Left colon (tissue), 2 donors: ENCODE measurements around the gene AFAP1. TPM values are rescaled to one million over a fixed set of nuclear protein-coding genes. Genes with fewer than 3 reads are reported as not detected.
"Not testable (repeated sequence)": the region's sequence is repeated elsewhere in the genome, so short reads cannot be mapped to it uniquely, and the experiment has no call there.

Source experiments
- ATAC-seq: fragments of 200-7000 bp; cut with Tn5 transposase; one replicate; pipeline ENCODE4 v1.9.1; 2020; ENCODE audit warnings: mild to moderate bottlenecking, moderate library complexity
- DNase-seq, 2 donors: peaks; one replicate each; pipeline ENCODE4 v3.0.0-alpha.2; 2020
- intact Hi-C, 2 donors: fragments of 100-400 bp; cut with DNase I in 1 of 2; cut with micrococcal nuclease in 1 of 2; formaldehyde crosslinking; loops; one replicate each; pipeline versions ENCODE4 v1.11.2 to v1.14.0; 2022; cut with DNase I, micrococcal nuclease
- total RNA-seq, 2 donors: library from RNA; stranded (reverse); fragmentation: NEBNext Ultra II Directional; extraction: Animal tissue kit (Norgen Biotek cat#: 25700); gene quantifications; one replicate each; pipeline ENCODE4 v1.2.1, GENCODE V29; 2021
- donor health status: DM: no; HTN: no; CAD: no.
- donor health status: DM: yes; HTN: yes; CAD: no.

Gene AFAP1
- total RNA-seq, 2 donors from 2014 or later, result 41.2 to 46.2 TPM

DNA sequence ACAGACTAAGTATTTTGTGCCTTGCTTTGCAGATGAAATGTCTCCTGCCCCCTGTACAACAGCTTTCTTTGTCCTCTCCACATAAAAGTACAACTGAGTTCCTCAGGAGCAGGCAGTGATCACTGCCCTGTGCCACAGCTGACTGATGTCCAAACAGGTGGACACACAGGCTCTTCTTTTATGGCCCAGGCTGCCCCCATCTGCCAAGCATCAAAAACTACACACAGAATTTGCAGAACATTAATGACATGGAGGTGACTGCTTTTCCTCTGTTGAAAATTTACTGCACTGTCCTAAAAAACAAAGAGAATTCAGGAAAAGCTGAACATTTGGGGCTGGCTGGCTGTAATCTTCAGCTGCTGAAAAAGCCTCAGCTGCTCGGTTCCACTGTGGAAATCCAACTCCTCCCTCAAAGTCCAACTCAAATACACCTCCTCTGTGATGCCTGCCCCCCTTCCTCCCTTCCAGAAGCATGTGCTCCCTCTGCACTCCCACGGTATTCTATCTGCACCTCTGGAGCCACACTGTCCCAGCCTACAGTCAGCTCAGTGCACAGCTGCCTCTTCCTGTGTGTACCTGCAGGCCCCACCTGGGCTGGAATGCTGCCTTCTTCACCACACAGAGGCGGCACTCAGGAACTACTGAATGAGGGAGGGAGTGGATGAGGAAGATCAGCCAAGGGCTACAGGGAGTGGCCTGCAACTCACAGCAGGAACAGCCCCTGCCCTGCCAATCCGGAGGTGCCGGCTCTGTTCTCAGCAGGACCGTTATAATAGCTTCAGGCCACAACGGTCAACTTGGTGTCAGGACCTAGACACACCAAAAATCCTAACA lies 10.3 kb downstream of the AFAP1 start:
- intact Hi-C loops, result no loop called here

DNA sequence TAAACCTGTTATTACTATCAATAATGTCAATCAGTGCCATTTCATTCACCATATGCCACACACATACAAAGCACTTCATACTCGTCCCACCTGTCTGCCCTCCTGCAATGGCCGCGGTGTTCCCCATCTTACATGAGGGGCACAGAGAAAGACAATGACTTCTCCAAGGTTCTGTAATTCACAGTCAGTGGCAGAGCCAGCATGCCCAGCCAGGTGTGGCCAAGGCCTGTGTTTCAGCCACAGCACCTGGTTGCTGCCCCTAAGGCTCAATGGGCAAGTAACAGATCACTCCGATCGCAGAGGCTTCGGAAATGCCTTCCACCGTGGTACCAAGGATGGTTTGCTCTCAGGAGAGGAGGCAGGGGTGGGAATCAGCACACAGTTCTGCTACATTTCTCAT lies 10.9 kb downstream of the AFAP1 start:
- DNase-seq, result no peak
- no peak for ATAC-seq
- intact Hi-C loops, result no loop called here

More for the DNA sequence above, 10.3 kb downstream of the AFAP1 start:
- DNase-seq, result peak; percentile 81 to 87
- peak; percentile 97 for ATAC-seq

DNA sequence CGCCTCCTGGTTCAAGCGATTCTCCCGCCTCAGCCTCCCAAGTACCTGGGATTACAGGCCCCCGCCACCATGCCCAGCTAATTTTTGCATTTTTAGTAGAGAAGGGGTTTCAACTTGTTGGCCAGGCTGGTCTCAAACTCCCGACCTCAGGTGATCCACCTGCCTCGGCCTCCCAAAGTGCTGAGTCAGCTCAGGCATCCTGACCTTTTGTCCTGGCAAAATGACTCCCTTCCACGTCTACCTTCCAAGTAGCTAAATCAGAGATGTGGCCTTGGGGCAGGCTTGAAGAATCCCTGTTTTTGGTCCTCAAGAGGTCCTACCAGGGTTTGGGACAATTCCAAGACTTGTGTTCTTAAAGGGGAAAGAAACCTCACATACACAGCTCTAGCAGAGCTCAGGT lies 12.8 kb downstream of the AFAP1 start:
- DNase-seq, result no peak
- intact Hi-C loops, result no loop called here
- ATAC-seq, result no peak

DNA sequence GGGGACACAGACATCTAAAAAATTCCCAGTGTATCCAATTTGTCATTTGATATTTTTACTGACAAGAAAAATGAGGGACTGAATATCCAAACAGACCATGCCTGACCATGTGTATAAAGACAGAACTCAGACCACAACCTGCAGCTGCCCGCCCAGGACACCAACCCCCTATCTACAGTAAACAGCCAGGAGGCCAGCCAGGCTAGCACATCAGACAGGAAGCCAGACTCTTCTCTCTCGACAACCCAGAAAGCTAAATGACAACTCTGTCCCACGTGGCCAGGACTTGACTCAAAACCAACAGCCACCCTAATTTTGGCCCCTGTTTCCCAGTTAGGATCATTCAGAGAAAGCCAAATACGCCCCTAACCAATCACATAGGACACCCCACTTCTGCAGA lies 15.1 kb downstream of the AFAP1 start:
- intact Hi-C loops, result no loop called here
- no peak for ATAC-seq

DNA sequence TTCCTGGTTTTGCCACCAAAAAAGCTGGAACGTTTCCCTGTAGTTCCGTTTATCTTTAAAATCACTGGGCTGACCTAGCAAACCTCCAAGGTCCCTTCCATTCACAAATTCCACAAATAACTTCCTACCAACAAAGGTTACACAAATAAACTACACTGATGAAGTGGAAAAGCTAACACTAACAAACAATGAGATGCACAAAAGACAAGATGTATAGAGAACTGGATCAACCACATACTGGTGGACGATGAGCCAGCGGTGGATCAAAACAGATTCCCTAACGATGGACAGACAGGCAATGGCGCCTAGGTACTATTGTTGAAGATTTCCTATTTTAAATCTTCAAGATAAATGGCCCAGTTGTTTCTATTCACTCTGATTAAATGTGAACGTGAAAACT lies 15.5 kb downstream of the AFAP1 start:
- ATAC-seq (no peak), DNase-seq (no peak)
- intact Hi-C loops, result no loop called here

More for the DNA sequence above, 15.1 kb downstream of the AFAP1 start:
- no peak for DNase-seq

DNA sequence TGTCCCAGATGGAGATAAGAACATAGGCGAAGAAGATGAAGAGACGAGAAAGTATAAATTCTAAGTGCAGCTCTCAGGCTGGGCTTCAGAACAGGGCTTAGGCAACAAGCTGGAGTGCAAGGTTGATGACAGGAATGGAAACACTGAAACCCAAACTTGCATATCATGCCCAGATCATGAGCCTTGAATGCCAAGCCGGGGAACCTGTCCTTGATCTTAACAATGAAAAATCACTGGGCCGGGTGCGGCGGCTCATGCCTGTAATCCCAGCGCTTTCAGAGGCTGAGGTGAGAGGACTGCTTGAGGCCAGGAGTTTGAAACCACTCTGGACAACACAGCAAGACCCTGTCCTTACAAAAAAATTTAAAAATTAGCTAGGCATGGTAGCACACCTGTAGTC lies 17.2 kb downstream of the AFAP1 start:
- ATAC-seq (no peak), DNase-seq (no peak)
- intact Hi-C loops, result no loop called here

DNA sequence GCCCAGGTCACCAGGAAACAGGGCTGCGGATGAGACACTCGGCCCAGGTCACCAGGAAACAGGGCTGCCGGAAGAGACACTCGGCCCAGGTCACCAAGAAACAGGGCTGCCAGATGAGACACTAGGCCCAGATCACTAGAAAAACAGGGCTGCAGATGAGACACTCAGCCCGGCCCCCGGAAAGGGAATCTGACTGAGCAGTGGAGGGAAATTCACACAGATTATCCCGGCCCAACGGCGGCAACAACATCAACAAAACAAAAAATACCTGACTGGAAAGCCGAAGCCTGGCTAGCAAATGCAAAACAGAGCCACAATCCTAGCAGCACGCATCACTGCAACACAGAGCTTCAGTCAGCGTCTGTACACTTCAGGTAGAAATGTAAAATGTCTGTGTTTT lies 20.7 kb downstream of the AFAP1 start:
- DNase-seq, result no peak

DNA sequence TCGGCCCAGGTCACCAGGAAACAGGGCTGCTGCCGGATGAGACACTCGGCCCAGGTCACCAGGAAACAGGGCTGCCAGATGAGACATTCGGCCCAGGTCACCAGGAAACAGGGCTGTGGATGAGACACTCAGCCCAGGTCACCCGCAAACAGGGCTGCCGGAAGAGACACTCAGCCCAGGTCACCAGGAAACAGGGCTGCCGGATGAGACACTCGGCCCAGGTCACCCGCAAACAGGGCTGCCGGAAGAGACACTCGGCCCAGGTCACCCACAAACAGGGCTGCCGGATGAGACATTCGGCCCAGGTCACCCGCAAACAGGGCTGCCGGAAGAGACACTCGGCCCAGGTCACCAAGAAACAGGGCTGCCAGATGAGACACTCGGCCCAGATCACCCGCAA lies 21.5 kb downstream of the AFAP1 start:
- ATAC-seq, result not testable (repeated sequence)

More for the DNA sequence above, 20.7 kb downstream of the AFAP1 start:
- no peak for ATAC-seq
- intact Hi-C loops, result no loop called here

DNA sequence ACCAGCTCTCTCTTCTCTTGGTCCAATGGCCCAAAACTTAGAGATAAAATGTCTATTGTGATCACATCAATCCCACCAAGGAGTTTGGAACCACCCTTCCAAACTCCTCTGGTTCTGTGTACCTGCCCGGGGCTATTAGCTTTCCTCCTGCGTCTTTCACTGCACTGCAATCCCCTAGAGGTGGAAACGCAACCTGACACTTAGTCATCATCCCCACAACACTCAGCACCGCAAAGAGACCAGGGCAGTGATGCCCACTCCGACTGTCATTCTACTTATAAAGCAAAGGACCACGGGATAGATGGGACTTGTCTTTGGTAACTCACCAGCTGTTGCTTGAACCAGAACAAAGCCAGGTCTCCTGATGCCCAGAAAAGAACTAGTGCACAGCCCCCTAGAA lies 22.0 kb downstream of the AFAP1 start:
- ATAC-seq (no peak), DNase-seq (no peak)
- intact Hi-C loops, result no loop called here

More for the DNA sequence above, 21.5 kb downstream of the AFAP1 start:
- DNase-seq, intact Hi-C loops: not testable (repeated sequence)

DNA sequence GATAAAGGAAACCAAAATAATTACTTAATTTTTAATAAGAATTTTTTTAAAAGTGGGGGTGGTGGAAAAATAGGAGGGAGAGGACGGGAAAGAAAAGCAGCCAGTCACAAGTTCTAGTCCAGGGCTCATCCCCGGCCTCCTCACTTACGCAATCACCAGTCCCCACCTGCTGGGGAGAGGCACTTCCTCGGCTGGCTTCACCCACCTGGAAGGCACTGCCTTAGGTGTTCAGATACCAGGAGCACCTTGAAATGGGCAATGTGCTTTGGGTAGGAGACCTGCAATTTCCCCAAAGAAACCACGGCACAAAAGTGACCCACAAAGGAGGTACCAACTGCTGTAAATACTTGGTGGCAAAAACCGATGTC lies 23.8 kb downstream of the AFAP1 start:
- intact Hi-C loops, result no loop called here
- no peak for DNase-seq
- ATAC-seq, result peak; percentile 60

DNA sequence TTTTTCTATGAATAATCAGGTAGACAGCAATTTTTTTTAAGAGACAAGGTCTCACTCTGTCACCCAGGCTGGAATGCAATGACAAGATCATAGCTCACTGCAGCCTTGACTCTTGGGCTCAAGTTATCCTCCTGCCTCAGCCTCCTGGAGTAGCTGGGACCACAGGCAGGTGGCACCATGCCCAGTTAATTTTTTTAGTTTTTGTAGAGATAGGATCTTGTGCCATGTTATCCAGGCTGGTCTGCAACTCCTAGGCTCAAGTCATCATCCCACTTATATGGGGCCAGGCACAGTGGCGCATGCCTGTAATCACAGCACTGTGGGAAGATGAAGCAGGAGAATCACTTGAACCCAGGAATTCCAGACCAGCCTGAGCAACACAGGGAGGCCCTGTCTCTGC lies 26.8 kb downstream of the AFAP1 start:
- DNase-seq, result no peak
- intact Hi-C loops, result no loop called here
- no peak for ATAC-seq

DNA sequence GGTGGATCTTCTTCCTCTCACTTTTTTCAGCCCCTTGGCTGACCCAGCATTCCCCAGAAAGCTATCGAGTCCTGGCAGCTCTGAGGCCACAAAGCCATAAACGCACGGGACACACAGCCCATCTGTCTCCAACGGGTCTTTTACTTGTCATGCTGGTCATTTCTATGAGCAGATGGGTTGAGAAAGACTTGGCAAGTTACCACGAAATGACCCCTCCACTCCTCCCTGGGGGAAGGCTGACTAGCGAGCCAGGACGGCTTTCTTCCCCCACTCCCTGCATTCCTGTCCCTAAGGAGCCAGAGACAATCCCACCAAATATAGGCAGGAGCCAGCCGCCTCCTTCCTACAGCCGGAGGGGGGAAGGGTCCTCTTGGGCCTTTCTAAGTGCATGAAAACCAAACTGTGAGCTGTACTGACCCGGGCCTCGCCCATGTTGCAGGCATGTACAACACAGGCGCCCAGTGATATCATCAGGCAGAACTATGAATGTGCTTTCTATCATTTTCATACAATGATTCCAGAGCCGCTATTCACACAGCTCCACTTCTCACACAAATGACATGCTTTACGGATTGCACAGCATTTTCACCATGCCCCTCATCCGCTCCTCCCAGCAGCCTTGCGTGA lies 28.6 kb downstream of the AFAP1 start:
- DNase-seq (no peak), ATAC-seq (peak; percentile 16)
- intact Hi-C loops, result no loop called here

DNA sequence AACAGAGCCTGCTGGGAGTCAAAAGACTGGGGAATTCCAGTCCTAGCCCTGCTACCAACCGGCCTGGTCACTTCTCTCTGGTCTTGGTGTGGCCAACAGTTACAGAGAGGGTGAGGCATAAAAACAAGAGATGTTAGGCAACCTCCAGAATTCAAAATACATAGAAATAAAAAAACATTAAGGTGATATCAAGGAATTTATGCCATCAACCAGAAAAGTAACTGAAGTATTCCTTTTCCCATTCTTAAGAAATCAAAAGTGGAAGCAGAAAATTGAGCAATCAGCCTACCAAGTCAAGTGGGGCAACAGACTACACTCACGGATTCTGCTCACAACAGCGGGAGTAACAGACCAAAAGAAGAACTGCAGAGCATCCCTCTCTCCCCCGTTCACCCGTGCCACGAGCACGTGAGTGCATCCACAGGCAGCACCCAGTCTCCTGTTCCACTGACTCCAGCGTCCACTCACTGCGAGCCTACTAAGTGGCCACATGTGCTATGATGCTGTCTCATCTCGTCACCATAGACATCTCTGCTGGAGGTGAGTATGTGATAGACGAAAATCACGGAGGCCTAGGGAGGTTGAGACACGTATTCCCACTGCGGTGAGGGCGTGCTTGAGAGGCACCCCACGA lies 29.3 kb downstream of the AFAP1 start:
- intact Hi-C loops, result no loop called here
- ATAC-seq (peak; percentile 45), DNase-seq (peak in 1 of 2 donors; percentile 49)

DNA sequence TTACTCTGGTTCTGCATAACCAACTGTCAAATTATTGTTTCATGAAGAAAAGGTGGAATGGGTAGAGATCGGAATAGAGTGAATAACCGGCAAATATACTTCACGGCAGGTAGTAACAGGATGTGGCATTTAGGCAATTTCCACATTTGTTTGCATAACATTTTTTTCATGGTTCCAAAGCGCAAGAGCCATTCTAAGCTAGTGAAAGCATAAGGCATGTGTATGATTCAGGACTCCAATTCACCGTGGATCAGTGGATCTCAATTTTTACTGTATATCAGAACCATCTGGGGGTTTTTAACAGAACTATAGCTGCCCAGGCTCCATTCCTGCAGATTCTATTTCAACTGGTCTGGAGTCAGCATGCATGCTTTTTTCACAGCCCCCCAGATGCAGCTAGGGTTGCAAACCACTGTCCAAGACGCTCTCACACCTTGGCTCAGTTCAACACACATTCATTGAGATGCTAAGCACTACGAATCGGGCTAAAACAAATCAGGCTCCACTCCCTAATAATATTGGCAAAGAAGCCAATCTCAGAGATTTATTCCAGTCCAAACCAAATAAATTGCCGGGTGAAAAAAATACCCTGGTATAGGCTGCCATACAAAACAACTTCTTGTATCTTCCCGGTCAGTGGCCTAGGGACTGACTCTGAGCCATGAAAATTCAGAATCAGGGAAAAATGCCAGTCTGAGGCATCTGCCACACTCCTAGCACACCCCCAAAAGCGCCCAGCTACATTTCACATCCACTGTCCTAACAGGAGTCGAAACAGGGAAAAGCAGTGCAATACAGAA lies 30.0 kb downstream of the AFAP1 start:
- no peak for DNase-seq
- peak; percentile 34 for ATAC-seq
- intact Hi-C loops, result no loop called here

DNA sequence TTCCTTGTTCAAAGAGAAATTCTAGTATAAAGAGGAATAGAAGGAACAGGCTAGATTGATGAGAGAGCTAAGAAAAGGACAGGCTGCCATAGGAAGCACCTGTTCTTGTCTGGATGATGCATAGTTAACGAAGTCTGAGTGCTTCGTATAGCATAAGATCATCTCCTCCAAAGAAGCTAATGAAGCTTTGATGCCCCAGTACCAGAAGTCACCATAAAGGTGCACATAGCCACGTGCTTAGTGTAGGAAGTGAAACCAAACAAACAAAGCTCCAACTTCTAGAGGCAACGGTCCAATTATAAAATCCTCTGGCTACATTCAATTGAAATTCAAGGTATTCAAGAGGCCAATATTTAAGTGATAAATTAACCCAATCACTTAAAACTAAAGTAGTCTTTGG lies 31.0 kb downstream of the AFAP1 start:
- intact Hi-C loops, result no loop called here
- ATAC-seq (peak; percentile 54), DNase-seq (no peak)

DNA sequence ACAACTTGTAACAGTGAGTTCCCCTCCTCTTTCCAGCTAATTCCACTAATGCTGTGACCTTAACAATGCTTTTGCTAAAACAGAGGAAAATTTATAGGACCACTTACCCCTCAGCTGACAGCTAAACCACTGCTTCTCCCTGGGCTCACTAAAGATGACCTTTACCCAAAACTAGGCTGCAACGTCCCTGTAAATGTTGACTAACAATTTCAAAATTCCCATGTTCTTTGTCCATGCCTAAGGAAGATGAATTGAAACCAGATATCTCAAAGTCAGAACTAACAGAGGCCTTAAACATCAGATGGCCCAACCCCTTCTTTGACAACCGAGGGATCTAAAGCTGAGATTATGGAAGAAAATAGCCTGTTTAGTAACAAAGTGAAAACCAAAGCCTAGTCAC lies 32.5 kb downstream of the AFAP1 start:
- DNase-seq (no peak), ATAC-seq (no peak)
- intact Hi-C loops, result no loop called here

DNA sequence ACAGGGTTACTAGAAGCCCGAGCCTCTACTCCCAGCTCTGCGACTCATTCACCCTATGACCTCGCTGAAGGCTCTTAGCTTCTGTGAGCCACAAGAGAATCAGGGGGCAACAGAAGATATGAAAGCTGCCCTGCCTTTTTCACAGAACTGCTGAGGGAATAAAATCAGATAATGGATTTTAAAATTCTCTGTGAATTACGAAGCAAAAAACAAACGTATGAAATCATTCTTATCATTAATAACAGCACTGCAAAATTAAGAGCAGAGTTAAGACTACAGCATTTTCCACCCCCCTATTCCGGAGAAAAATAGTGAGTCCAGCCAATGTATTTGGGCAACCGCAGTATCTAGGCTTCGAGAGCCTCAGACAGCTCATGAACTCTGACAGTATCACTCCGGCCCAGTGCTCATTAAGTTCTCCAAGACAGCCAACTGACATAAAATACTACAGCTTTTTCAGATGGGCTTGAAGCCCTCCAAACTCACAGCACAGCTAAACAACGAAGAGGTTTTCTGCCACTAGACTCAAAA lies 33.4 kb downstream of the AFAP1 start:
- DNase-seq (no peak), ATAC-seq (no peak)
- intact Hi-C loops, result no loop called here

DNA sequence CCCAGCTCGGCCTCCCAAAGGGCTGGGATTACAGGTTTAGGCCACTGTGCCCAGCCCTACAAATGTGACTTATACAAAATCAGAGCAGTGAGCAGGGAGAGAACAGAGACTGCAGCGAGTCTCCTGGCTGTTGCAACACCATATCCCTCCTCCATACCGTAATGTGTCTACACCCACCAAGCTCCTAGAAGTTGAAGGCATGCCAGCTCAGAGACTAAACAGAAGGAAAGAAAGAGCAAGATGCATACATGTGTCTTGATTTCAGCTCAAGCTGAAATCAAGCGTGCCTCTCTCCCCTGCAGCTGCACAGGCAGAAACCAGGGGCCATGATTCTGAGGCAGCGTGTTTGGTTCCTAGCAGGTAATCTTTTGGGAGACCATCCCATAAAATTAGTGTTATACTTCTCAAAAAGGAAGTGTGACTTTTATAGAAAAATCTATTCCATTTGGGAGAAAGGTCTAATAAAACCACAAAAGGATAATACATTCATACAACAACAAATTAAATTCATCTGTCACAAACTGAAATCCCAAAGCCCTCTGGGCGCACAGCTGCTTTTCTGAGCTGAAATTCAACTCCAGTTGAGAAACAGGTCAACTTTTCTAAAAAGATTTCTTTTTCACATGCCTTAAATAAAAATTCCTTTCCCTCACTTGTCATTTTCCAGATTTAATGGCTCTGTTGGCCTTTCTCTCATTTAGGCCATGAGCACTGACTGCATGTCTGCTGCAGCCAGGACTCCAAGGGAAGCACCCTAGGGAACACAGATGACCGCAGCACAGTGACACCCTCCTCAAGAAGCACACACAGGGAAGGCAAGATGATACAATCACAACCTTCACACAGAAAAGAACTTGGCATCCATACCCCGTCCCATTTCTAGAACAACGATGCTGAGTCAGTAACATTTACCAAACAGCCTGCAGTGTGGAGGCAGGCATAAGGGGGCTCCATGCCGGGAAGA lies 34.4 kb downstream of the AFAP1 start:
- ATAC-seq, result no peak
- intact Hi-C loops, result no loop called here
- DNase-seq, result no peak
